Testis (tissue), 2 donors: ENCODE results near the gene SPECC1L.

Experiments
- POLR2A ChIP-seq: fragments of 450-650 bp; IDR thresholded peaks from one replicate; pipeline ENCODE4 v1.6.1; 2017; ENCODE audit warnings: antibody characterized with exemption, mild to moderate bottlenecking, moderate library complexity
- TF ChIP-seq, protein P1 (sequence below), 3 experiments: fragments of 450-650 bp in 2 of 3; fragments of 200-600 bp in 1 of 3; sonication (generic) in 1 of 3; IDR thresholded peaks; one replicate each; pipeline ENCODE4 v1.5.1; 2016 to 2019; ENCODE audit warnings: antibody characterized with exemption in 3 of 3, mild to moderate bottlenecking in 2 of 3, moderate library complexity in 1 of 3

GRCh38 chr22:24420977-24421343 is 150.3 kb downstream of the SPECC1L start:
- TF ChIP-seq, protein P1, sequence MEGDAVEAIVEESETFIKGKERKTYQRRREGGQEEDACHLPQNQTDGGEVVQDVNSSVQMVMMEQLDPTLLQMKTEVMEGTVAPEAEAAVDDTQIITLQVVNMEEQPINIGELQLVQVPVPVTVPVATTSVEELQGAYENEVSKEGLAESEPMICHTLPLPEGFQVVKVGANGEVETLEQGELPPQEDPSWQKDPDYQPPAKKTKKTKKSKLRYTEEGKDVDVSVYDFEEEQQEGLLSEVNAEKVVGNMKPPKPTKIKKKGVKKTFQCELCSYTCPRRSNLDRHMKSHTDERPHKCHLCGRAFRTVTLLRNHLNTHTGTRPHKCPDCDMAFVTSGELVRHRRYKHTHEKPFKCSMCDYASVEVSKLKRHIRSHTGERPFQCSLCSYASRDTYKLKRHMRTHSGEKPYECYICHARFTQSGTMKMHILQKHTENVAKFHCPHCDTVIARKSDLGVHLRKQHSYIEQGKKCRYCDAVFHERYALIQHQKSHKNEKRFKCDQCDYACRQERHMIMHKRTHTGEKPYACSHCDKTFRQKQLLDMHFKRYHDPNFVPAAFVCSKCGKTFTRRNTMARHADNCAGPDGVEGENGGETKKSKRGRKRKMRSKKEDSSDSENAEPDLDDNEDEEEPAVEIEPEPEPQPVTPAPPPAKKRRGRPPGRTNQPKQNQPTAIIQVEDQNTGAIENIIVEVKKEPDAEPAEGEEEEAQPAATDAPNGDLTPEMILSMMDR (IDR thresholded peaks at IDR 0.05): no peak
- TF ChIP-seq POLR2A: no peak
